ENCODE results near the gene CLIC1.

GRCh38 chr6:31692353-31692752 is 44.0 kb downstream of the CLIC1 start:
- no peak for TF ChIP-seq CTCF (IDR thresholded peaks at IDR 0.05)
- TF ChIP-seq EZH2 (IDR thresholded peaks at IDR 0.05; ENCODE audit: borderline replicate concordance, insufficient read depth, low read depth, low read length, poor library complexity, severe bottlenecking), result no peak
